Activated CD4-positive, alpha-beta T cell treated with anti-CD3 and anti-CD28 coated beads for 4 hours (primary cell): ENCODE data around the gene ZNF587.
"Not testable (repeated sequence)": the region's sequence is repeated elsewhere in the genome, so short reads cannot be mapped to it uniquely, and the experiment has no call there.

ENCODE experiments used
- DNase-seq, 2 donors: peaks; one replicate each; pipeline ENCODE4 v3.0.0-alpha.2; 2020

The ZNF587 gene

DNA sequence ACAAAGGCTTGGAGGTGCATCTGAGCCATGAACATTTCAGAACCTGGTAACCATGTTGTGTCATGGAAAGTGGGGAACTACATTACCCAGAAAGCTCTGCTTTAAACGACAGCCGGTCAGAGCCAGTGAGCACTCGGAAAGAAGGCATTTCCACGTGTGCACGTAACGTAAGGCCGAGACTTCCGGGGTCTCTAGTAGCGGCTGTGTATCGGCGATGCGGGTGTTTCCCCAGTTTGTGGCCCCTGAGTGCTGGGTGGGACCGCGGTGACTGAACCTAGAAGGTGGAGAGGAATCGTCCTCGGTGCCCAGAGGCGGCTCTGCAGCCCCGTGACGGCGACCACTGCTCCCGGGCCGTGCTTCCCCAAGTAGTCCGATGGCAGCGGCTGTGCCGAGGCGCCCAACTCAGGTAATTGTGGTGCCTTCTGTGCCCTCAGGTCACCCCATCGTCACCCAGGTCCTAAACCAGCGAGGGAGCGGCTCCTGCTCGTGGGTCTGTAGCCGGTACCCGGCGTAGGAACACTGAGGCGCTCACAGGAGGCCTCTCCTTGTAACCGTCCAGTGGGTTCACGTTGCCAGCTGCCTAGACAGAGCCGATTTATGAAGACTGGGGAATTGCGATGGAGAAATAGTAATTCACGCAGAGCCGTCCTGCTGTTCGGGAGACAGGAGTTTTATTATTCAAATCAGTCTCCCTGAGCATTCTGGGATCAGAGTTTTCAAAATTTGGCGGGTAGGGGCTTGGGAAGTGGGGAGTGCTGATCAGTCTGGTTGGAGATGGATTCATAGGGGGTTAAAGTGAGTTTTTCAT, at the start of gene ZNF587:
TSS of gene ZNF587 (plus strand) at position 194 of the 808 bp plus-strand sequence. CDS start at position 374, 180 bp downstream.
- DNase-seq = peak; percentile 76 to 79

DNA sequence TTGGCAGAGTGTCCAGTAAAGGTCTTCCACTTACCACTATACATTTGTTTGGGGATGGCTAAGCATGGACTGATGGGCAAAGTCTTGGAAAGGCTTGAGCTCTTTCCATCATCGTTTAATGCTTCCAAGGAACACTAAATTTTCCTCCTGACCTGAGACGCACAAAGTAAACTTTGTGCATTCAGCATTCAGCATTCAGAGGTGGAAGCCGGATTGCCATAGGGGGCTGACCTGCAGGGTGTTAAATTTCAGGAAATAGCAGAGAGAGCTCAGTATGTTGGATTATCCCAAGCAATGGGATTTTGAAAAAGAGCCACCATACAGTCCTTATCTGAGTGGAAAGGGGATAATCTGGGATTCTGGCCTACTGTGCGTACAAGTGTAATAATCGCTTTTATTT, 49.0 kb upstream of the ZNF587 start:
- DNase-seq = no peak

DNA sequence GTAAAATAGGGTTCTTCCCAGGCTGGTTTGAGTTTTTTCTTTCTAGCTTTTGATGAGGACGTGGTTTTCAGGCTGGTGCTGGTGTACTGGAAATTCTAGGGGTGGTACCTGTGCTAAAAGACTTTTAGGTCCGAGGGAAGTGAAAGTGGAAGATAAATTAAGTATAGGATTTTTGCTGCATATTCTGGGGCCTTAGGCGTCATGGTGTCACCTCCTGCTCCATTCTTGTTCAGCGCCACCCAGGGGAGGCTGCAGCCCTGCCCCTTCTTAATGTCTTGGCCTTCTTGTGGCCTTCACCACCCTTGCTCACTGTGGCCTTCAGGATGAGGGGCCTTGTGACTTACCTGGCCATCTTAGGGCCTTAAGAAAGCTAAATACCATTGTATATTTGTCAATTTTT, 47.4 kb upstream of the ZNF587 start:
- no peak for DNase-seq

DNA sequence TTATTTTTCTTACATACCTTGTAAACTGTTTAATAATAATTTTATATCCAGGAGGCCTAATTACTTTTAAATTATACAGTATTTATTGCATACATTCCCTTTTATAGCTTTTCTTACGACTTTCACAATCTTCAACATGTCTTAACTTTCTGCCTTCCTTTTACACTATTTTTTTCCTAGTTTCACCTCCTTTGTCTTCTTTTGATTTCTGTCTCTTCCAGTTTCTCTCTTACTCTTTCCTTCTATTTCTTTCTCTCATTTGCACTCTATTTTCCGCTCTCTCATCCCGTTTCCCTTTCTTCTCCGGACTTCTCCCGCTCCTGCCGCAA, 46.4 kb upstream of the ZNF587 start:
- no peak for DNase-seq

DNA sequence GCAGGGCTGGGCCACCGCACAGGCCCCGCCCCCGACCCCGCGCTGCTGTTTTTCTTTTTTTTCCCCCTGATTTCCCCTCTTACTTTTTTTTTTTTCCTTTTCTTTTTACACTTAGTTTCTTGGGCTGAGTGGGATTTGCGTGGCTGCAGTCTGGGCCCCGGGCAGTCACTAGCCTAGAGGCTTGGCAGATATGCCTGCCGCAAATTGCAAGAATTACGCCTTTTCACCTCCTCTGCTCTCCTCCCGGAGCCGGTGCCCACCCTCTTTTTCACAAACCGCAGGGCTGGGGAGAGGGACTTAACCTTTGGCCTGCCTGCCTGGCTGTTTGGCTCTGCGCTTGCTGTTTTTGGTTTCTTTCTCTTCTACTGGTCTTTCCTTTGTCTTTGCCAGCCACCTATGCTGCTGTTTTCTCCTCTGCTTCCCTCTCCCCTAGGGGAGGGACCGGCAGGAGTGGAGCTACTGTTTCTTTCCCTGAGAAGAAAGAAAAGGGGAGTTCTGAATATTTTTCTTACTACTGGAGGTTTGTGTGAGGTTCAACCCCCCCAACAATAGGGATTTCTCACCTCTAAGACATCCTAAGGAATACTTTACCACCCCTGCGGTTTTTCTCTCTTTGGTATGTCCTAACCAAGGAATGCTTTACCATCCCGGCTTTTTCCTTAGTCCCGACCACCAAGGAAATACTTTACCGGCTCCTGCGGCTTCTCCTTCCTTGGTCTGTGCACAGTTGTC, 45.9 kb upstream of the ZNF587 start:
- DNase-seq = no peak

DNA sequence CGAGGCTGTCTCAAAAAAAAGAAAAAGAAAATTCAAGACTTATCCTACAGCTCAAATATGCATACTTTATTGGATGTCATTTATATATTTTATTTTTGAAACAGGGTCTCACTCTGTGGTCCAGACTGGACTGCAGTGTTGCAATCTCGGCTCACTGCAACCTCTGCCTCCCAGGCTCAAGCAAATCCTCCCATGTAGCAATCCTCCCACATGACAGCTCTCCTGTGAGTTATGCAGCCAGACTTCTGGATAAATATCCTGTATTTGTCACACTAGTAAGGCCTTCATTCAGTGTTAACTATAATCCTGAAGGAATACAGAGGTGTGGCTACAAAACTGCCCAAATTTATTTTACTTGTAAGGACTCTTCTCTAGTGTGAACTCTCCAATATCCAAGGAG, 42.1 kb upstream of the ZNF587 start:
- no peak for DNase-seq

DNA sequence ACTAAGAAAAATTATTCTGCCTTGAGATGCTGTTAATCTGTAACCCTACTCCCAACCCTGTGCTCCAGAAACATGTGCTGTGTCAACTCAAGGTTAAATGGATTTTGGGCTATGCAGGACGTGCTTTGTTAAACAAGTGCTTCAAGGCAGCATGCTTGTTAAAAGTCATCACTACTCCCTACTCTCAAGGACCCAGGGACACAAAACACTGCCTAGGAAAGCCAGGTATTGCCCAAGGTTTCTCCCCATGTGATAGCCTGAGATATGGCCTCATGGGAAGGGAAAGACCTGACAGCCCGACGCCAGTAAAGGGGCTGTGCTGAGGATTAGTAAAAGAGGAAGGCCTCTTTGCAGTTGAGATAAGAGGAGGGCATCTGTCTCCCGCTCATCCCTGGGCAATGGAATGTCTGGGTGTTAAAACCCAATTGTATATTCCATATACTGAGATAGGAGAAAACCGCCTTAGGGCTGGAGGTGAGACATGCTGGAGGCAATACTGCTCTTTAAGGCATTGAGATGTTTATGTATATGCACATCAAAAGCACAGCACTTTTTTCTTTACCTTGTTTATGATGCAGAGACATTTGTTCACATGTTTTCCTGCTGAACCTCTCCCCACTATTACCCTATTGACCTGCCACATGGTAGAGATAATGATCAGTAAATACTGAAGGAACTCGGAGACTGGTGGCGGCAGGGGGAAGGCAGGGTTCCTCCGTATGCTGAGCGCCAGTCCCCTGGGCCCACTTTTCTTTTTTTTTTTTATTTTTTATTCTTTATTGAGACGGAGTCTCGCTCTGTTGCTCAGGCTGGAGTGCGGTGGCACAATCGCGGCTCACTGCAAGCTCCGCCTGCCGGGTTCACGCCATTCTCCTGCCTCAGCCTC, 39.0 kb upstream of the ZNF587 start:
- DNase-seq = not testable (repeated sequence)

DNA sequence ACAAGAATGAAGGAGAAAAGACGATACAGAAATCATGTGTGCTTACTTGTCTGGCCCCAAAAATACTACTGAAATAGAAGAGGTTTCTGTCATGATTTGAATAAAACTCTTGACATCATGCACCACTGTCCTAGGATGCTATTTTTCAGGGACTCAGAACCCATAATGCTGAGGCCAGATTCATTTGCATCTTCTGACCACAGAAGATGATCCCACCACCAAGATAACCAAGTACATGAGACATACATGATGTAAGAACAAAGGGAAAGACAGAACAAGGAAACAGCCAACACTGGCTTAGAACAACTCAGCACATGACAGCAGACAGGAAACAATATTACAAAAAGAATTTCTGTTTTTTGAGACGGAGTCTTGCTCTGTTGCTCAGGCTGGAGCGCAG, 37.4 kb upstream of the ZNF587 start:
- DNase-seq = no peak

DNA sequence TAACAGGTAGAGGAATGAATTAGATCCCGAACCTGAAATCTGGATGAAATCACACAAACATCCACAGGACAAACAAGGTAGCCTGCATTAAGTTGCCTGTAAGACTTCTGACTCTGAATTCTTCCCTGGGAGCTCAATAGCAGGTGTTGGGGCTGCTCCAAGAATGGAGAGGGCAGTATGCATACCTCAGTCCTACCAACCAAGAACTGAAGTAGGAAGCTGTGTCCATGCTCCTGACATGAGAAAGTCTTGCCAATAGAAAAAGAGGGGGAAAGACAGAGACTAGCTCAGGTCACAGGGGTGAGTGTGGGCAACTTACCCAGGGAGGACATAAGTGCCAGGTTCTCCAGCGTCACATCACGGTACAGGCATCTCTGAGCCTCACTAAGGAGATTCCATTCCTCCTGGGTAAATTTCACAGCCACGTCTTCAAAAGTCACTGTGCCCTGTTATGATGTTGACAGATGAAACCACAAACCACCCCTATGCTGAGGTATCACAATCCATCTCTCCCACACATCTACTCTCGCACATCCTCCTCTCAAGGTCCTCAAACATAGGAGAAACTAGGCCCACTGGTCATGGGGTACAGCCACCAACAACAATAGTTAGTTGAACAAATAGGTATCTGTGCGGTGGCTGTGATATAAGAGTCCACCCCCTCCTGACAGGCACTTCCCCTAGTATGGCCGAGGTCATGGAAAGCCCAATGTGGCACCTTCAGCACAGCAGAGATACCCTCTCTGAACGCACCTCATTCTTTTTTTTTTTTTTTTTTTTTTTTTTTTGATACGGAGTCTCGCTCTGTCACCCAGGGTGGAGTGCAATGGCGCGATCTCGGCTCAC, 36.5 kb upstream of the ZNF587 start:
- DNase-seq = not testable (repeated sequence)

DNA sequence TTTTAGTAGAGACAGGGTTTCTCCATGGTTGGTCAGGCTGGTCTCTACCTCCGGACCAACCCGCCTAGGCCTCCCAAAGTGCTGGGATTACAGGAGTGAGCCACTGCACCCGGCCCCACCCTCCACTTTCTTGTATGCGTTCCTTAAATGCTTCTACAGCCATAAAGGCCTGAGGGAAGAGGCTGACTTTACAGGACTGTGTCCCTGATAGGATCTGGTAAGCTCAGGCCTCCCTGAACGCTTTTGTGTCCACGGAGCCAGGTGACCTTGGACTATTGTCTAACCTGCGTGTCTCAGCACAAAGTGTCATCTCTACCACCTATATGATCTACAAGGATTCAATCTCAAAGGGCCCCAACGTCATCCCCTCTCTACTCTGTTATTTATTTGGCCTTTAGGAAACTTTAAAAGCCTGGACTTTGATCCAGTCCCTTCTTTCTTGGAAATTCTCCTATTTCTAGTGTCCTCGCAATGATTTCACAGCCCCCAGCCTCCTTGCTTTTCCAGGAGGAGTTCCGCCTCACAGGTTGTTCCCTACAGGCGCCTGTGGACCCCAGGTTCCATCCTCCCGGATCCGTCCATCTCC, 35.6 kb upstream of the ZNF587 start:
- DNase-seq = no peak

DNA sequence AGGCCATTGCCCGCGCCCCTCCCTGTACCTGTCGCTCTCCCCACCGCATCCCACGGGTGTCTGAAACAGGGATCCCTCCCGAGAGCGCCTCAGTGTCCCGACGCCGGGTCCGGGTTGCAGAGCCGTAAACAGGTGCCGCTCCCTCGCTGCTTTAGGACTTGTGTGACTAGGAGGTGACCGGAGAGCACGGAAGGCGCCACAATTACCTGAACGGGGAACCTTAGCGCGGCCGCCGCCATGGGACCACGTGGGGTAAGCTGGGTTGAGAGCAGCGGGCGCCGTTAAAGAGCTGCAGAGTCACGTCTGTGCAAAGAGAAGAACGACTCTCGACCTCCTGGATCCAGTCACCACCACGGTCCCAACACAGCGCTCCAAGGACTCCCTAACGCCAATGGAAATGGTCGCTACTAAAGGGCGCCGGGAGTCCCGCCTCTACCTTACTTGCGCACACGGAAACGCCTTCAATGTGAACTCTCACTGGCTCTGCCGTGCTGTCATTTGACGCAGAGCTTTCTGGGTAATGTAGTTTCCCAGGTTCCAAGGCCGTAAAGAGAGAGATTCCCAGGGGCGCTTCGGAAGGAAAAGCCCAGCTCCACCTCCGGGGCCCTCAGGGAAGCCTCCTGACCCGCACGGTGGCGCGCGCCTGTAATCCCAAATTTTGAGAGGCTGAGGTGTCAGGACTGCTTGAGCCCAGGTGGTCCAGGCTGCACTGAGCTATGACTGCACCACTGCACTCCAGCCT, 35.0 kb upstream of the ZNF587 start, which contains the start of gene ZNF552:
TSS of gene ZNF552 (minus strand) at position 409 of the 742 bp plus-strand sequence. CDS start at position 239, 170 bp downstream.
- peak; percentile 72 for DNase-seq

DNA sequence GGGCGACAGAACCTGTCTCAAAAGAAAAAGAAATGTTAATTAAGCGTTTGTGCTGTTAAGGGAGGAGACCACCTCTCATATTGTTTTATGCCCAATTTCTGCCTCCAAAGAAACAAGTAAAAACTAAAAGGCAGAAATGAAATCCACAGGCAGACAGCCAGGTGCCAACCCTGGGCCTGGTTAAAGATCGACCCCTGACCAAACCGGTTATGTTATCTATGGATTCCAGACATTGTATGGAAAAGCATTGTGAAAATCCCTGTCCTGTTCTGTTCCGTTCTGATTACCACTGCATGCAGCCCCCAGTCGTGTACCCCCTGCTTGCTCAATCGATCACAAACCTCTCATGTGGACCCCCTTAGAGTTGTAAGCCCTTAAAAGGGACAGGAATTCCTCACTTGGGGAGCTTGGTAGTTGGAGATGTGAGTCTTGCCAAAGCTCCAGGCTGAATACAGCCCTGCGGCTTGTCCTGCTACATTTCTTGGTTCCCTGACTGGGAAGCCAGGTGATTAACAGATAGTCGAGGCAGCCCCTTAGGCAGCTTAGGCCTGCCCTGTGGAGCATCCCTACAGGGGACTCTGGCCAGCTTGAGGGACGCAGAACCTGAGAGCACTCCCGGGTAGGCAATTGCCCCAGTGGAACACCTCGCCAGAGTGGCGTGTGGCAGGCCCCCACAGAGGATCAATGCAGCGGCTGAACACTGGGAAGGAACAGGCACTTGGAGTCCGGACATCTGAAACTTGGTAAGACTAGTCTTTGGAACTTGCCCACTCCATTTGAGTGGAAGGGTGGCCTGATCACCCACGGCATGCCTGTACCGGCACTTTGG, 34.2 kb upstream of the ZNF587 start:
- no peak for DNase-seq

DNA sequence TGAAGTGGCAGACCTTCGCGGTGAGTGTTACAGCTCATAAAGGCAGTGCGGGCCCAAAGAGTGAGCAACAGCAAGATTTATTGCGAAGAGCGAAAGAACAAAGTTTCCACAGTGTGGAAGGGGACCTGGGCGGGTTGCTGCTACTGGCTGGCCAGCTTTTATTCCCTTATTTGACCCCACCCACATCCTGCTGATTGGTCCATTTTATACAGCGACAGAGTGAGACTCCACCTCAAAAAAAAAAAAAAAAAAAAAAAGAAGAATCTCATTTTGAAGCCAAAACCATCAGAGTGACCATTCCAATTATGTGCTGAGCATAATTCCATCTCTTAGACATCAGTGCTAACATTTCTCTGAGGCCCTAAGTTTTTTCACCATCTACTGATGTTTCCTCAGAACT, 33.0 kb upstream of the ZNF587 start:
- DNase-seq = no peak

DNA sequence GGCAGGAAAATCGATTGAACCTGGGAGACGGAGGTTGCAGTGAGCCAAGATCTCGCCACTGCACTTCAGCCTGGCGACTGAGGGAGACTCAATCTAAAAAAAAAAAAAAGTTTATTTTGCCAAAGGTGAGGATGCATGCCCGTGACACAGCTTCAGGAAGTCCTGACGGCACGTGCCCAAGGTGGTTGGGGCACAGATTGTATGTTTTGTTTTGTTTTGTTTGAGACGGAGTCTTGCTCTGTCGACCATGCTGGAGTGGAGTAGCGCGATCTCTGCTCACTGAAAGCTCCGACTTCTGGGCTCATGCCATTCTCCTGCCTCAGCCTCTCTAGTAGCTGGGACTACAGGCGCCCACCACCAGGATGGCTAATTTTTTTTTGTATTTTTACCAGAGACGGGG, 31.7 kb upstream of the ZNF587 start:
- no peak for DNase-seq

DNA sequence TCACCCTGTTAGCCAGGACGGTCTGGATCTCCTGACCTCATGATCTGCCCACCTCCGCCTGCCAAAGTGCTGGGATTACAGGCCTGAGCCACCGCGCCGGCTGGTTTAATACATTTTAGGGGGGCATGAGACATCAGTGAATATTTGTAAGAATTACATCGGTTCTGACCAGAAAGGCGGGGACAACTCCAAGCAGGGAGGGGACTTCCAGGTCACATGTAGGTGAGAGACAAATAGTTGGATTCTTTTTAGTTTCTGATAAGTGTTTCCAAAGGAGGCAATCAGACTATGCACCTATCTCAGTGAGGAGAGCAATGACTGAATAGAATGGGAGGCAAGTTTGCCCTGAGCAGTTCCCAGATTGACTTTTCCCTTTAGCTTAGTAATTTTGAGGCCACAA, 31.3 kb upstream of the ZNF587 start:
- DNase-seq = no peak

DNA sequence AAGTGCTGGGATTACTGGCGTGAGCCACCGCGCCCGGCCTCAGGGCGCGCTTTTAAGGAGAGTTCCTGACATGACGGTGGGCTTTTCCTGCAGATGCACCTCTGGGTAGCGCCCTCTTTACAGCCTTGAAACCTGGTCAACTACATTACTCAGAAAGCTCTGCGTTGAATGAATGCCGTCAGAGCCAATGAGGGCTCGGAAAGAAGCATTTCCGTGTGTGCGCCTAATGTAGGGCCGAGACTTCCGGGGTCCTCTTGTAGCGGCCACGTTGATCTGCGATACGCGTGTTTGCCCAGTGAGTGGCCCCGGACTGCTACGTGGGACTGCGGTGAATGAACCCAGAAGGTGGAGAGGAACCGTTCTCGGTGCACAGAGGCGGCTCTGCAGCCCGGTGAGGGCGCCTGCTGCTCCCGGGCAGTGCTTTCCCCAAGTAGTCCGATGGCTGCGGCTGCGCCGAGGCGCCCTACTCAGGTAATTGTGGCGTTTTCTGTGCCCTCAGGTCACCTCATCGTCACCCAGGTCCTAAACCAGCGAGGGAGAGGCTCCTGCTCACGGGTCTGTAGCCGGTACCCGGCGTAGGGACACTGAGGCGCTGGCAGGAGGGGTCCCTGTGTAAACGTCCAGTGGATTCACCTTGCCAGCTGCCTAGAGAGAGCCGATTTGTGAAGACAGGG, 30.0 kb upstream of the ZNF587 start:
- peak; percentile 73 to 75 for DNase-seq

DNA sequence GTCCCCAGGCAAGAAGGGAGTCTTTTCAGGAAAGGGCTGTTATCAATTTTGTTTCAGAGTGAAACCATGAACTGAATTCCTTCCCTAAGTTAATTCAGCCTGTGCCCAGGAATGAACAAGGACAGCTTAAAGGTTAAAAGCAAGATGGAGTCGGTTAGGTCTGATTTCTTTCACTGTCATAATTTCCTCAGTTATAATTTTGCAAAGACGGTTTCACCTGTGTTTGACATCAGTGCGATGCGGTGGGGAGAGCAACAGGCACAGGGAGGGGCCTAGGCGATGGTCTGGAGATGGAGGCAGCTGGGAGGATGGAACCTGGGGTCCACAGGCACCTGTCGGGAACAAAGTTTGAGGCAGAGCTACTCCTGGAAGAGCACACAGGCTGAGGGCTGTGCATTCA, 29.1 kb upstream of the ZNF587 start:
- DNase-seq = no peak

DNA sequence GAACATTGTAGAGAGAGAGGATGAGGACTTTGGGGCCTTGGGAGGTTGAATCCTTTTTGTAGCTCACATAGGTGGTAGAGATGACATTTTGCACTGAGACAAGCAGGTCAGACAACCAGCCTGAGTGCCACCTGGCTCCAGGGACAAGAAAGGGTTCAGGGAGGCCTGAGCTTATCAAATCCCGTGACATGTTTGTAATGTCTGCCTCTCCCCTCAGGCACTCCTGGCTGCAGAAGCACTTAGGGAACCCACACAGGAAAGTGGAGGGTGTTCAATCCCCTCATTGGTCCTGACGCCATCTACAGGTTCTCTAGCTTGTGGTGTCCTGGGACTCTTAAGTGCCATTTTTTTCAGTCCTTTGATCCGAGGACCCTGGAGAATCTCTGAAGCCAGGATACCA, 28.6 kb upstream of the ZNF587 start:
- DNase-seq = not testable (repeated sequence)

DNA sequence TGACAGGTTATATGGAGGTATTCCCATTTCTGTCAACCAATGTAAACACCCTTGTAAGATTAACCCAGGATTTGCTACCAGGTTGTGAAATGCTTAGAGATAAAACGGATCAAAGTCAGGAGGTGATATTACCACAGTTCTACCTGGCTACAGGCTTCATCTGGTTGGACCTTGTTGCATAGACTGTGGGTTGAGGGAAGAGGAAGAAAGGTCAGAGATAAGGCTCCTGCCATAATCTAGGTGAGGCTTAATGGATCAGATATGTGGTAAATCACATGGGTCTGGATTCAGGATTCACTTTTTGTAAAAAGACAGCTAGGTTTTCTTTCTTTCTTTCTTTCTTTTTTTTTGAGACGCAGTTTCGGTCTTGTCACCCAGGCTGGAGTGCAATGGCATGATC, 28.2 kb upstream of the ZNF587 start:
- not testable (repeated sequence) for DNase-seq

DNA sequence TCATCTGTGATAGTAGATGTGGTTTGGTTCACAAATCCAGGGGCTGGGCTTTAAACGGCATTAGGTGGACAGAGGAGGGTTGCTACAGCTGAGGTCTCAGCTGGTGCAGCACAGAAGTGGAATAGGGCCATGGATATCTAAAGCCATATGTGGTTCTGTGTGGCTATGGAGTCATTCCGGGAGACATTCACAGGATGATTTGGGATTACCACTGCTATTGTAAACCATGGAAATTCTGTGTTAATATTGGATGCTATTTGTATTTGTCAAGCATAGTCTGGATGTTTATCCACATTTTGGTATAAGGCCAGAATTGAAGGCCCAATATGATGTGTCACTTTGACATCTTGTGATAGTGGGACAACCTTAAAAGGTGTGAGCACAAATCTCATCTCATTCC, 26.5 kb upstream of the ZNF587 start:
- DNase-seq = not testable (repeated sequence)
